ENCODE data around the gene DNAAF1. TPM values are rescaled to one million over a fixed set of nuclear protein-coding genes. Genes with fewer than 3 reads are reported as not detected.

Gene DNAAF1
- total and polyA plus RNA-seq, 2 experiments from 2014 or later = not detected

GRCh38 chr16:84119368-84119767 lies 25.7 kb upstream of the DNAAF1 start:
- DNase-seq = no peak
- no peak for TF ChIP-seq EZH2 (IDR thresholded peaks at IDR 0.05; ENCODE audit: insufficient read depth, poor library complexity, severe bottlenecking)
- TF ChIP-seq EZH2phosphoT487 (IDR thresholded peaks at IDR 0.05; ENCODE audit: insufficient read depth, low read depth) = no peak
- no peaks in the 10 kb centered on the region for H3F3A ChIP-seq (ENCODE audit: insufficient read depth)
- peaks cover 26% of the 10 kb centered on the region for H3K79me2 ChIP-seq (ENCODE audit: insufficient read depth)
- WGBS, 2 experiments (ENCODE audit: low coverage in 1 of 2, low lambda C conversion rate in 2 of 2, missing lambda C conversion rate in 2 of 2) = 90 to 92% methylated on average over 12 to 13 of the region's 13 CpGs
- H2AFZ ChIP-seq = no peak overlapping the region
- no peaks in the 10 kb centered on the region for H3K9me2 ChIP-seq (ENCODE audit: insufficient read depth)
- no peaks in the 10 kb centered on the region for H3K9me3 ChIP-seq (ENCODE audit: low read depth)
- no peaks in the 10 kb centered on the region for H3K27me3 ChIP-seq (replicated peaks; ENCODE audit: insufficient read depth)
- in situ Hi-C loops (cut with MboI) = no loop called here
- no peak overlapping the region for H3K4me2 ChIP-seq (ENCODE audit: unreplicated experiment)
- H3K9ac ChIP-seq = no peak overlapping the region
- H3K4me3 ChIP-seq = no peak overlapping the region
- H3K27ac ChIP-seq = no peak overlapping the region
- H4K20me1 ChIP-seq (ENCODE audit: insufficient read depth) = no peaks in the 10 kb centered on the region
- 0 out of 2 replicates have a peak, but pooled peaks cover 5% of the 10 kb centered on the region for H3K36me3 ChIP-seq (ENCODE audit: low read depth)
- 0 out of 2 replicates have a peak, but pooled peaks cover 9% of the 10 kb centered on the region for H3K4me1 ChIP-seq (ENCODE audit: insufficient read depth)

GRCh38 chr16:84120023-84120422 lies 25.1 kb upstream of the DNAAF1 start:
- in situ Hi-C loops (cut with MboI) = no loop called here
- no peaks in the 10 kb centered on the region for H3K27me3 ChIP-seq (replicated peaks; ENCODE audit: insufficient read depth)
- H2AFZ ChIP-seq = no peak overlapping the region
- no peak overlapping the region for H3K9ac ChIP-seq
- no peak for TF ChIP-seq EZH2phosphoT487 (IDR thresholded peaks at IDR 0.05; ENCODE audit: insufficient read depth, low read depth)
- no peak for TF ChIP-seq EZH2 (IDR thresholded peaks at IDR 0.05; ENCODE audit: insufficient read depth, poor library complexity, severe bottlenecking)
- H3K27ac ChIP-seq = no peak overlapping the region
- DNase-seq = no peak
- no peaks in the 10 kb centered on the region for H3F3A ChIP-seq (ENCODE audit: insufficient read depth)
- no peaks in the 10 kb centered on the region for H3K9me2 ChIP-seq (ENCODE audit: insufficient read depth)
- H3K9me3 ChIP-seq (ENCODE audit: low read depth) = no peaks in the 10 kb centered on the region
- no peaks in the 10 kb centered on the region for H4K20me1 ChIP-seq (ENCODE audit: insufficient read depth)
- H3K4me3 ChIP-seq = no peak overlapping the region
- H3K36me3 ChIP-seq (ENCODE audit: low read depth) = 0 out of 2 replicates have a peak, but pooled peaks cover 5% of the 10 kb centered on the region
- peaks cover 20% of the 10 kb centered on the region for H3K79me2 ChIP-seq (ENCODE audit: insufficient read depth)
- no peak overlapping the region for H3K4me2 ChIP-seq (ENCODE audit: unreplicated experiment)
- H3K4me1 ChIP-seq (ENCODE audit: insufficient read depth) = 0 out of 2 replicates have a peak, but pooled peaks cover 9% of the 10 kb centered on the region
- WGBS, 2 experiments (ENCODE audit: low coverage in 1 of 2, low lambda C conversion rate in 2 of 2, missing lambda C conversion rate in 2 of 2) = 78 to 80% methylated on average over 5 of the region's 5 CpGs

DNA sequence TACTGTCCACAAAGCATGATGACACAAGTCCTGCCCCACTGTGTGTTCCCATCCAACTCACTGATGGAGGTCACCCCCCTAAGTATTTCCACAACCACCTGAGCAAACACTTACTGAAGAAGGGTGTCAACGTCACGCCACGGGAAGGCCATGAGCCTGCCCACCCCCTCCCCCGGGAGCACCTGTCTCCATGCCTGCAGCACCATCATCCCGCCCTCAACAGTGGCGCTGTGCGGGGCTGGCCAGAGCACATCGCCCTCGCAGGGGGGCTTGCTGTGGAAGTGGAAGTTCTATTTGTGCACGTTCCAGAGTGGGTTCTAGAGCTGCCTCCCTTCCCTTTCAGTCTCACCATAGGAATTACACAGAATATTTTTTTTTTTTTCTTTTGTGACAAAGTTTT lies 24.1 kb upstream of the DNAAF1 start:
- Histone ChIP-seq H3K36me3 (ENCODE audit: low read depth) (0 out of 2 replicates have a peak, but pooled peaks cover 5% of the 10 kb centered on the region), H3K9me2 (ENCODE audit: insufficient read depth) (no peaks in the 10 kb centered on the region), H3K27ac (no peak overlapping the region), H3K4me3 (no peak overlapping the region), H3K9ac (no peak overlapping the region), H2AFZ (no peak overlapping the region), H3K4me2 (ENCODE audit: unreplicated experiment) (no peak overlapping the region), H3K9me3 (ENCODE audit: low read depth) (no peaks in the 10 kb centered on the region), H3K4me1 (ENCODE audit: insufficient read depth) (no peaks in the 10 kb centered on the region), H4K20me1 (ENCODE audit: insufficient read depth) (no peaks in the 10 kb centered on the region), H3K27me3 (replicated peaks; ENCODE audit: insufficient read depth) (no peaks in the 10 kb centered on the region), H3K79me2 (ENCODE audit: insufficient read depth) (peaks cover 10% of the 10 kb centered on the region), H3F3A (ENCODE audit: insufficient read depth) (no peaks in the 10 kb centered on the region)
- DNase-seq = no peak
- in situ Hi-C loops (cut with MboI) = no loop called here
- TF ChIP-seq EZH2 (IDR thresholded peaks at IDR 0.05; ENCODE audit: insufficient read depth, poor library complexity, severe bottlenecking) (no peak), EZH2phosphoT487 (IDR thresholded peaks at IDR 0.05; ENCODE audit: insufficient read depth, low read depth) (no peak)
- WGBS, 2 experiments (ENCODE audit: low coverage in 1 of 2, low lambda C conversion rate in 2 of 2, missing lambda C conversion rate in 2 of 2) = 94% methylated on average over 10 of the region's 10 CpGs

DNA sequence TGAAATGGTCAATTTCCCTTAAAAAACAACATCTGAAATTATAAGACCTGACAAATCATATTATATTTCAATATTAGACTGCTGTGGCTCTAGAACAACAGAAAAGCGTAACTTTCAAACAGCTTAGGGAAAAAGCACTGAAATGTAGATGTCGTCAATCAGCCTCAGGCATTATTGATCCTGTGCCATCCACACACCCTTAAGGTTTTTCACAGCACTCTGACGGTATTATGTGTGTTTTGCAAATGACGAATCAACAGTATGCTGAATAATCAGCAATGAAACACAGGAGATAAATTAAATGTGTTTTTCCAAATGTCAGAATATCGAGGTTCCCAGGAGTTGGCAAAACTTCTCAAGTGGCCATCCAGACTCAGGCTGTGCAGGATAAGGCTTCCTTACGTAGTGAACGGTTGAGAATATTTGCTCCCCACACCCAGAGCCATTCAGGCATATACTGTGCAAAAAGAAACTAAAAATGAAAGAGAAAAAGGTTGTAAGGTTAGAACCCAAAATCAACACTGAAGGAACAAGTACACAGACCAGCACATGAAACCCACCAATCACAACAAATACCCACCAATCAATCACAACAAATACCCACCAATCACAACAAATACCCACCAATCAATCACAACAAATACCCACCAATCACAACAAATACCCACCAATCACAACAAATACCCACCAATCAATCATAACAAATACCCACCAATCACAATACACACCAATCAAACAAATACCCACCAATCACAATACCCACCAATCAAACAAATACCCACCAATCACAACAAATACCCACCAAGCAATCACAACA lies 20.6 kb upstream of the DNAAF1 start:
- no peak overlapping the region for H2AFZ ChIP-seq
- TF ChIP-seq EZH2phosphoT487 (IDR thresholded peaks at IDR 0.05; ENCODE audit: insufficient read depth, low read depth) (no peak), EZH2 (IDR thresholded peaks at IDR 0.05; ENCODE audit: insufficient read depth, poor library complexity, severe bottlenecking) (no peak)
- H3F3A ChIP-seq (ENCODE audit: insufficient read depth) = no peaks in the 10 kb centered on the region
- no peaks in the 10 kb centered on the region for H3K79me2 ChIP-seq (ENCODE audit: insufficient read depth)
- no peak overlapping the region for H3K4me3 ChIP-seq
- H3K36me3 ChIP-seq (ENCODE audit: low read depth) = peaks cover 7% of the 10 kb centered on the region; the same call in 1 of the 2 replicates
- no peaks in the 10 kb centered on the region for H3K9me3 ChIP-seq (ENCODE audit: low read depth)
- H3K4me1 ChIP-seq (ENCODE audit: insufficient read depth) = no peaks in the 10 kb centered on the region
- in situ Hi-C loops (cut with MboI) = no loop called here
- 91 to 95% methylated on average over 7 of the region's 7 CpGs for WGBS, 2 experiments (ENCODE audit: low coverage in 1 of 2, low lambda C conversion rate in 2 of 2, missing lambda C conversion rate in 2 of 2)
- H3K27ac ChIP-seq = no peak overlapping the region
- no peaks in the 10 kb centered on the region for H3K9me2 ChIP-seq (ENCODE audit: insufficient read depth)
- H4K20me1 ChIP-seq (ENCODE audit: insufficient read depth) = no peaks in the 10 kb centered on the region
- no peak overlapping the region for H3K9ac ChIP-seq
- no peak overlapping the region for H3K4me2 ChIP-seq (ENCODE audit: unreplicated experiment)
- H3K27me3 ChIP-seq (replicated peaks; ENCODE audit: insufficient read depth) = no peaks in the 10 kb centered on the region
- no peak for DNase-seq

Data from GM23248 (cell line).